ENCODE data around the gene CHCHD3.

- TF ChIP-seq, protein P1, sequence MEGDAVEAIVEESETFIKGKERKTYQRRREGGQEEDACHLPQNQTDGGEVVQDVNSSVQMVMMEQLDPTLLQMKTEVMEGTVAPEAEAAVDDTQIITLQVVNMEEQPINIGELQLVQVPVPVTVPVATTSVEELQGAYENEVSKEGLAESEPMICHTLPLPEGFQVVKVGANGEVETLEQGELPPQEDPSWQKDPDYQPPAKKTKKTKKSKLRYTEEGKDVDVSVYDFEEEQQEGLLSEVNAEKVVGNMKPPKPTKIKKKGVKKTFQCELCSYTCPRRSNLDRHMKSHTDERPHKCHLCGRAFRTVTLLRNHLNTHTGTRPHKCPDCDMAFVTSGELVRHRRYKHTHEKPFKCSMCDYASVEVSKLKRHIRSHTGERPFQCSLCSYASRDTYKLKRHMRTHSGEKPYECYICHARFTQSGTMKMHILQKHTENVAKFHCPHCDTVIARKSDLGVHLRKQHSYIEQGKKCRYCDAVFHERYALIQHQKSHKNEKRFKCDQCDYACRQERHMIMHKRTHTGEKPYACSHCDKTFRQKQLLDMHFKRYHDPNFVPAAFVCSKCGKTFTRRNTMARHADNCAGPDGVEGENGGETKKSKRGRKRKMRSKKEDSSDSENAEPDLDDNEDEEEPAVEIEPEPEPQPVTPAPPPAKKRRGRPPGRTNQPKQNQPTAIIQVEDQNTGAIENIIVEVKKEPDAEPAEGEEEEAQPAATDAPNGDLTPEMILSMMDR (optimal IDR thresholded peaks at IDR 0.05 in 1 of 3, IDR thresholded peaks at IDR 0.05 in 1 of 3, conservative IDR thresholded peaks at IDR 0.05 in 1 of 3; ENCODE audit: extremely low read depth in 1 of 3, insufficient read depth in 2 of 3, low read length in 3 of 3), result no peak
- no peak for TF ChIP-seq EZH2 (IDR thresholded peaks at IDR 0.05; ENCODE audit: low read length)
These were observed 65.3 kb downstream of the CHCHD3 start for GRCh38 chr7:133016604-133017003.
